Cardiac muscle cell (in vitro differentiated cells and primary cell): ENCODE measurements around the gene ZBTB33. TPM values are rescaled to one million over a fixed set of nuclear protein-coding genes. Genes with fewer than 3 reads are reported as not detected.

Experiments used
- DNase-seq, 2 donors: peaks; one replicate each; pipeline versions ENCODE4 v3.0.0 to v3.0.0-alpha.2; 2010 to 2017; ENCODE audit warnings: low read depth in 1 of 2, low spot score in 1 of 2
- H3K27ac ChIP-seq: fragments of 200-600 bp; sonication (generic); 2 replicates; pipeline ENCODE4 v1.5.1; 2016
- H3K27me3 ChIP-seq: fragments of 200-600 bp; sonication (generic); 2 replicates; pipeline ENCODE4 v1.6.0; 2016; ENCODE audit warnings: control low read depth
- H3K36me3 ChIP-seq: fragments of 200-600 bp; sonication (generic); 2 replicates; pipeline ENCODE4 v1.5.1; 2016; ENCODE audit warnings: control low read depth
- H3K4me1 ChIP-seq: fragments of 200-600 bp; sonication (generic); 2 replicates; pipeline ENCODE4 v1.8.1; 2017; ENCODE audit warnings: low read depth, mild to moderate bottlenecking, mixed run types
- H3K4me3 ChIP-seq: fragments of 200-600 bp; sonication (generic); 2 replicates; pipeline ENCODE4 v1.5.1; 2016; ENCODE audit warnings: mild to moderate bottlenecking
- H3K9me3 ChIP-seq: fragments of 200-600 bp; sonication (generic); 2 replicates; pipeline ENCODE4 v1.5.1; 2017; ENCODE audit warnings: low read depth, mild to moderate bottlenecking, control low read depth
- CTCF ChIP-seq: IDR thresholded peaks from 2 replicates; pipeline ENCODE4 v1.5.1; 2012; ENCODE audit warnings: low read depth, mild to moderate bottlenecking, low read length
- polyA plus RNA-seq: library from polyadenylated mRNA; unstranded; fragments of >200 nt; fragmentation: Nextera tagmentation; extraction: Ambion mirVana; gene quantifications from 2 replicates; pipeline ENCODE4 v1.2.1, GENCODE V29; 2016
- total RNA-seq: library from RNA; depleted of rRNA; stranded (reverse); fragments of >200 nt; gene quantifications from 2 replicates; pipeline ENCODE4 v1.2.3, GENCODE V29; 2016

Gene ZBTB33
- total and polyA plus RNA-seq, 2 experiments from 2014 or later = 5.7 to 11.4 TPM

DNA sequence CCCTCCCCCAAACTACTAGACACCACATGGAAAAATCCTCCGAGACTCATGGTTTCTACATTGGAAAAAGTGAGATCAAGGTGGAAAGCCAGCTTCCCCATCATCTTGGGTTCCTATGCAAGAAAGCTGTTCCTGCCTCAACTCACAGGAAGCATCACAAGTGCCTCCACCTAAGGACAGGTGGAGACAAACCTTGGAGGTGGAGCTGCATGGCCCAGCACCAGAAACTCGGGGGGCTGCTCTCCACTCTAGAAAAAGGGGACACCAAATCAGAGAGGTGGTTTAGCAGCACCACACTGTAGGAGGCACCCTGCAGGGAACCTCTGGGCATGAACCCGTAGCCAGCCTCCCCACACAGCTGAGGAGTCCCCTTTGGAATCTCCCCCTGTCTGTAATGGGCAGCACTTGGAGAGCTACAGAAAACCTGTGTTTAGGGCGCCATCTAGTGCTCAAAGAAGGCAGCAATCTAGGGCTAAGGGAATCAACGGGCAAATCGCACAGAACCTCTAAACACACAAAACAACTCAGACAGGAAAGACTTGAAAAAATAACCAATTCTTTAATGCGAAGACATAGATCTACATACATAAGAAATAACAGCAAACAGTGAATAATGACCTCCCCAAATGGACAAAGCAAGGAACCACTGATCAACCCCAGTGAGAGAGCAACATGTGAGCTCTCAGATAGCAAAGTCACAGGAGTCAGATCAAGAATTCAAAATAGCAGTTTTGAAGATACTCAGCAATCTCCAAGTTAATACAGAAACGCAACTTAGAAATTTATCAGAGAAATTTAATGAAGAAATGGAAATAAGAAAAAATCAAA, 37.0 kb upstream of the ZBTB33 start:
- Histone ChIP-seq H3K4me1 (no peaks in the 10 kb centered on the region), H3K9me3 (no peaks in the 10 kb centered on the region), H3K27me3 (no peaks in the 10 kb centered on the region), H3K4me3 (no peak overlapping the region), H3K27ac (no peak overlapping the region), H3K36me3 (no peaks in the 10 kb centered on the region)
- peak; percentile 80 for TF ChIP-seq CTCF
- peak; percentile 64 to 69 for DNase-seq

DNA sequence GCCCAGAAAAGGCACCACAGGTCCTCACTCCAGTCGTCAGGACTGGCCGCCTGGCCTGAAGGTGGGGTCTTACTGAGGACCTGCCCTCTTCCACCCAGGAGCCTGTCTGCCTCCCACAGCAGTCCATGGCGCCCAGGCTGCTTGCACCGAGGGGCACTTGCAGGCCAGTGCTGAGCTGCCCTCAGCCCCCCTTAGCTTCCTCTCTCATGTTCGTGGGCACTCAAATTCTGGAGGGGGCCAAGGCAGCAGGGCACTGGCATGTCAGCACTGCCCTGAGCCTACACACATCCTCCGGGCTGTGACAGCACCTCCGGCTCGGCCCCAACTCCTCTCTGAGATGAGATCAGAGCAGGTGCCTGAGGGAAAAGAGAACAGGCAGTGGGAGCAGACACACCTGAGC, 27.2 kb upstream of the ZBTB33 start:
- no peaks in the 10 kb centered on the region for H3K4me1 ChIP-seq
- no peaks in the 10 kb centered on the region for H3K9me3 ChIP-seq
- no peak for TF ChIP-seq CTCF
- no peak overlapping the region for H3K27ac ChIP-seq
- H3K36me3 ChIP-seq = no peaks in the 10 kb centered on the region
- no peak overlapping the region for H3K4me3 ChIP-seq
- no peak for DNase-seq
- H3K27me3 ChIP-seq = no peaks in the 10 kb centered on the region

GRCh38 chrX:120224388-120224787, 26.2 kb upstream of the ZBTB33 start:
- Histone ChIP-seq H3K4me3 (no peak overlapping the region), H3K27me3 (no peaks in the 10 kb centered on the region), H3K9me3 (no peaks in the 10 kb centered on the region), H3K4me1 (no peaks in the 10 kb centered on the region), H3K27ac (no peak overlapping the region), H3K36me3 (no peaks in the 10 kb centered on the region)
- TF ChIP-seq CTCF = no peak
- DNase-seq = no peak

DNA sequence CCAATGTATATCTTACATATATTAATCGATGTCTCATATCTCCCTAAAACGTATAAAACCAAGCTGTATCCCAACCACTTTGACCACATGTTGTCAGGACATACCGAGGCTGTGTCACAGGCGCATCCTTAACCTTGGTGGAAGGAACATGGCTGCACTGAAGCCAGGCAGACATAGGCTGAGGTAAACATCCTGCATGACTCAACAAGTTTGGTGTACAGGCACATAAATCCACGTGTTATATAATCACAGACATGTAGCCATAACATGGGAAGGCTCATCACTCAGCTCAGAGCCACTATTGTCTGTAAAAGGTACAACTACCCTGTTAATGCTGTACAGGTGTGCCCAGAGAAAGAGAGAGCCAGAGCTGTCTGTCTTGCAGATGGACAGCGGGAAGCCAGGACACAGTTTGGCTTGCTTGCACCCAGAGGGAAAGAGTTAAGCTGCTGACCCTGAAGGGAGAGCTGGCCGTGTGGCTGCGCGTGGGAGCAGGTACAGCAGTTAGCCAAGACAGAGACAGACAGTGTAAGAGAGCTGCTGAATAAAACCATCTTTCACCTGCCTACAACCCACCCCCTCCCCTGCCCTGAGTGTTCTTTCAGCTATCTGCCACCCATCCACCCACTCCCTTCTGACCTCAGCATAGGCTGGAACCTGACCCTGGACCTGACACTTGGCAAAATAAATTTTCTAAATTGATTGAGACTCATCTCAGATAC, 22.3 kb upstream of the ZBTB33 start:
- Histone ChIP-seq H3K4me1 (no peaks in the 10 kb centered on the region), H3K27ac (no peak overlapping the region), H3K36me3 (no peaks in the 10 kb centered on the region), H3K27me3 (no peaks in the 10 kb centered on the region), H3K4me3 (no peak overlapping the region), H3K9me3 (no peaks in the 10 kb centered on the region)
- no peak for TF ChIP-seq CTCF
- no peak for DNase-seq

DNA sequence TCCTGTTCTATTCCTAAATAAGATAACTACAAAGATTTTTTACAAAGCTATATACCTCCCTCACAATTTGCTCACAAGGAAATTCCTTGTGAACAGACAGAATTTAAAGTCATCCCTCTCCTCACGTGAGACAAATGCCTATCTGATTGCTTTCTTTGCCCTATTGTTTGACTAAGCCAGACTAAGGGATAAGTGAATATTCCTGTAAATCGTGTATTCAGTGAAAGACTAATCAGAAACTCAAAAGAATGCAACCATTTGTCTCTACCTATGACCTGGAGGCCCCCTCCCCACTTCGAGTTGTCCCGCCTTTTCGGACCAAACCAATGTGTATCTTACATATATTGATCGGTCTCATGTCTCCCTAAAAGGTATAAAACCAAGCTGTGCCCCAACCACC, 15.3 kb upstream of the ZBTB33 start:
- no peak for TF ChIP-seq CTCF
- no peaks in the 10 kb centered on the region for H3K4me1 ChIP-seq
- H3K4me3 ChIP-seq = no peak overlapping the region
- no peaks in the 10 kb centered on the region for H3K36me3 ChIP-seq
- H3K27me3 ChIP-seq = no peaks in the 10 kb centered on the region
- no peak for DNase-seq
- no peak overlapping the region for H3K27ac ChIP-seq
- H3K9me3 ChIP-seq = no peaks in the 10 kb centered on the region
